ENCODE data around the gene NOBOX.
"Not testable (repeated sequence)": the region's sequence is repeated elsewhere in the genome, so short reads cannot be mapped to it uniquely, and the experiment has no call there.

Gene NOBOX

GRCh38 chr7:144391014-144391413 lies 12.5 kb downstream of the NOBOX start:
- no peak for DNase-seq

- DNase-seq: no peak
Observed at GRCh38 chr7:144390481-144390880, 13.0 kb downstream of the NOBOX start.

GRCh38 chr7:144388950-144389349 lies 14.5 kb downstream of the NOBOX start:
- DNase-seq: no peak

GRCh38 chr7:144386741-144387140 lies 16.8 kb downstream of the NOBOX start:
- DNase-seq: no peak

GRCh38 chr7:144384555-144385245 lies 18.8 kb downstream of the NOBOX start:
- DNase-seq: no peak

GRCh38 chr7:144384071-144384470 lies 19.4 kb downstream of the NOBOX start:
- no peak for DNase-seq

GRCh38 chr7:144379776-144380384 lies 23.6 kb downstream of the NOBOX start:
- no peak for DNase-seq

- DNase-seq: no peak
Observed at GRCh38 chr7:144378651-144379050, 24.8 kb downstream of the NOBOX start.

GRCh38 chr7:144369221-144369620 lies 34.3 kb downstream of the NOBOX start:
- not testable (repeated sequence) for DNase-seq

DNA sequence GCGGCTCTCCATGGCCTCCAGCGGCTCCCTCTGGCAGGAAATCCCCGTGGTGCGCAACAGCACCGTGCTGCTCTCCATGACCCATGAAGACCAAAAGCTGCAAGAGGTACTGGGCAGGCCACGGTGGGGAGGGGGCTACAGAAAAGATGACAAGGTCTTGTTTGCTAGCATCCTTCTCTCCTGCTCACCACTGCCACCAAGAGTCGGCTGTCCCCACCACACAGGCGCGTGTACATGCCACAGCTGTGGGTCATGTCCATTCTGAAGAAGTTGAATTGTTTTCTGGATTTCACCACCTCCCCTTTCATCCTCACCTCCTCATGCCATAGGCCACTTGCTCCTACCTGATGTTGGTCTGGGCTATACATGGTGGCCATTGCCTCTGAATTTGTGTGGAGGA lies 36.2 kb downstream of the NOBOX start:
- DNase-seq: not testable (repeated sequence)

- not testable (repeated sequence) for DNase-seq
Observed at GRCh38 chr7:144365523-144365922, 38.0 kb downstream of the NOBOX start.

GRCh38 chr7:144362061-144362460 lies 41.4 kb downstream of the NOBOX start:
- not testable (repeated sequence) for DNase-seq

DNA sequence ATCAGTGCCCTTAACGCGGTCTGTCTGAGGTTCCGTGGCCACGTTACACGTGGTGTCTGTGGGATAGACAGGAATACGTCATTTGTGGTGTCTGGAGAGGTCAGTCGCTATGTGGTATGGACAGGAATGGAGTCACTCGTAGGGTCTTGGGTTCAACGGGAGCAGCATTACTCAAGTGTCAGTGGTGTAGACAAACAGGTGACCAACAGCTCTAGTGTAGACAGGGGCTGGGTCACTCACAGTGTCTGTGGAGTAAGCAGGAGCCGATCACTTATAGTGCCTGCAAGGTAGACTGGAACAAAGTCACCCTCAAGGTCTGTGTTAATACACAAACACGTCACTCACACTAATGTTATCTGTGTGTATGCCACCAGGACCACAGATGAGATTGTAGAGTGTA lies 46.6 kb downstream of the NOBOX start:
- not testable (repeated sequence) for DNase-seq

GRCh38 chr7:144356185-144356584 lies 47.3 kb downstream of the NOBOX start:
- DNase-seq: not testable (repeated sequence)

- not testable (repeated sequence) for DNase-seq
Observed at GRCh38 chr7:144355176-144355822, 48.2 kb downstream of the NOBOX start, which contains the start of gene ARHGEF5. Gene ARHGEF5 (plus strand): TSS chr7:144355402. CDS start chr7:144362670, 7,268 bp downstream.

DNA sequence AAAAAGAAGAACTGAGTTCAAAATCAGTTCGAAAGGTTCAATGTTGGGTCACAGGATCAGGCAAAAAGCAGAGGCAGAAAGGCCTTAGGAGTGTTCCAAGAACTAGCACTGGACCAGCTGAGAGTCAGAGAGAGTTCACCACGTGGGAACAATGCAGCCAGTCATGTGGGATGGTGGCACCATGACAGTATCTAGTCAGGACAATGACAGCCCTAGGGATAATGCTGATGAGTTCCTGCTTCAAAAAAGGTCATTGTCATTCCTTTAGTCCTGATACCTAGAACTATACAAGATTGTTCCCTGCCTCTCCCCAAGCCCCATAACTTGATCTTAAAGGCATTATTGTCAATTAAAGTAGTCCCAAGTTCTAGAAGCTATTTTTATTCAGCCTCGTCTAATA lies 51.8 kb downstream of the NOBOX start:
- DNase-seq: not testable (repeated sequence)

GRCh38 chr7:144348625-144349024 lies 54.9 kb downstream of the NOBOX start:
- DNase-seq: not testable (repeated sequence)
